Osteoblast (primary cell): Measurements from ENCODE around the gene HEPHL1. TPM values are rescaled to one million over a fixed set of nuclear protein-coding genes. Genes with fewer than 3 reads are reported as not detected.

Source experiments
- DNase-seq: peaks from one replicate; pipeline ENCODE4 v3.0.0; 2011; ENCODE audit warnings: low spot score, mixed read lengths; ENCODE audit not compliant: insufficient read length; ENCODE audit errors: missing footprints
- H2AFZ ChIP-seq: 2 replicates; pipeline ENCODE4 v1.6.0; 2011; ENCODE audit warnings: mild to moderate bottlenecking, low read length
- H3K27ac ChIP-seq: 2 replicates; pipeline ENCODE4 v1.5.1; 2011; ENCODE audit warnings: mild to moderate bottlenecking, low read depth, low read length, moderate library complexity
- H3K27me3 ChIP-seq: 2 replicates; pipeline ENCODE4 v1.6.0; 2012; ENCODE audit warnings: mild to moderate bottlenecking, control low read depth, inconsistent platforms, low read length, moderate library complexity; ENCODE audit not compliant: insufficient read depth
- H3K36me3 ChIP-seq: 2 replicates; pipeline ENCODE4 v1.5.1; 2011; ENCODE audit warnings: mild to moderate bottlenecking, low read length, control low read depth, moderate library complexity; ENCODE audit not compliant: insufficient read depth
- H3K4me1 ChIP-seq: 2 replicates; pipeline ENCODE4 v1.5.1; 2011; ENCODE audit warnings: mild to moderate bottlenecking, low read length, control low read depth, moderate library complexity; ENCODE audit not compliant: insufficient read depth
- H3K4me2 ChIP-seq: 2 replicates; pipeline ENCODE4 v1.6.0; 2011; ENCODE audit warnings: mild to moderate bottlenecking, low read length; ENCODE audit not compliant: insufficient read depth
- H3K4me3 ChIP-seq: fragments of 200-600 bp; sonication (generic); 3 replicates; pipeline ENCODE4 v1.5.1; 2012; ENCODE audit warnings: mild to moderate bottlenecking, low read length, inconsistent platforms; ENCODE audit not compliant: insufficient read depth
- H3K79me2 ChIP-seq: 2 replicates; pipeline ENCODE4 v1.6.0; 2012; ENCODE audit warnings: mild to moderate bottlenecking, low read length, control low read depth, inconsistent platforms; ENCODE audit not compliant: insufficient read depth
- H3K9me3 ChIP-seq: 2 replicates; pipeline ENCODE4 v1.5.1; 2011; ENCODE audit warnings: low read depth, low read length, control low read depth
- H4K20me1 ChIP-seq: 2 replicates; pipeline ENCODE4 v1.6.0; 2012; ENCODE audit warnings: mild to moderate bottlenecking, low read length, control low read depth; ENCODE audit not compliant: insufficient read depth
- total RNA-seq: library from RNA; depleted of rRNA; stranded (reverse); fragments of >200 nt; gene quantifications from 2 replicates; pipeline ENCODE4 v1.2.3, GENCODE V29; 2012
- TF ChIP-seq, protein P1 (sequence below): IDR thresholded peaks from 2 replicates; pipeline ENCODE4 v1.5.1; 2011; ENCODE audit warnings: mild to moderate bottlenecking, low read depth, low read length, moderate library complexity; ENCODE audit errors: extremely low read depth

HEPHL1 gene
- total RNA-seq, 1 donor = not detected

DNA sequence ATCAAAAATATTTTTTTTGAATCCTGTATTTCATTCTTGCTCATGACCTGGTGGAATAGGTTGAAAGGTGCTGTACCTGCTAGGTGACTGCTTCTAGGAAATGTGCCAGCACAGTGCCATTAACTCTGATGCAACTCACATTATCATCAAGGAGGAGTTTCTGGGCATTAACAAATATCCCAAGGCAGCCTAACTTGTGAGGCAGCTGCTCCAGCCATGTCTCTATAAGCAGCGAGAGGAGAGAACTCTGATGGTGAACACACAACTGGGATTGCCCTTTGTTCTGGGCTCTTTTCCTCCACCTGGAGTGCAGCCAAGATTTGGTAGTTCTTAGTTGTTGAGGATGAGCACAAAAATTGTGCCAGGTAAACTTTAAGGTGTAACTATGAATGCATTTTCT lies 25.6 kb downstream of the HEPHL1 start:
- H3K4me1 ChIP-seq = no peaks in the 10 kb centered on the region

DNA sequence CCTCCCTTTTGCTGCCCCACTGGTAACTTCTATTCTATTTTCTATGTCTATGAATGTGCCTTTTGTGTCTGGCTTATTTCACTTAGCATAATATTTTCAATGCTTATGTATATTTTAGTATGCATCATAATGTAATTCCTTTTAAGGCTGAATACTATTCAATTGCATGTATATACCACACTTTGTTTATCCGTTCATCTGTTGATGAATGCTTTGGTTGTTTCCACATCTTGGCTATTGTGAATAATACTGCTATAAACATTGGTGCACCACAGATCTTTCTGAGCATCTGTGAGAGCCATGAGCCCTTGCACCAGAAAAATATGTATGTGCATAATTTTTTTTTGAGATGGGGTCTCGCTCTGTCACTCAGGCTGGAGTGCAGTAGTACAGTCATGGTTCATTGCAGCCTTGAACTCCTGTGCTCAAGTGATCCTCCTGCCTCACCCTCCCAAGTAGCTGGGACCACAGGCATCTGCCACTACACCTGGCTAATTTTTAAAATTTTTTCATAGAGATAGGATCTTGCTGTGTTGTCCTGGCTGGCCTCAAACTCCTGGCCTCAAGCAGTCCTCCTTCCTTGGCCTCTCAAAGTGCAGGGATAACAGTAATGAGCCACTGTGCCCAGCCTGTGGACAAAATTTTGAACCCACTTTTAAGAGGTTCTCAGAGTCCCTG lies 27.0 kb downstream of the HEPHL1 start:
- no peak overlapping the region for H3K27ac ChIP-seq
- TF ChIP-seq, protein P1, sequence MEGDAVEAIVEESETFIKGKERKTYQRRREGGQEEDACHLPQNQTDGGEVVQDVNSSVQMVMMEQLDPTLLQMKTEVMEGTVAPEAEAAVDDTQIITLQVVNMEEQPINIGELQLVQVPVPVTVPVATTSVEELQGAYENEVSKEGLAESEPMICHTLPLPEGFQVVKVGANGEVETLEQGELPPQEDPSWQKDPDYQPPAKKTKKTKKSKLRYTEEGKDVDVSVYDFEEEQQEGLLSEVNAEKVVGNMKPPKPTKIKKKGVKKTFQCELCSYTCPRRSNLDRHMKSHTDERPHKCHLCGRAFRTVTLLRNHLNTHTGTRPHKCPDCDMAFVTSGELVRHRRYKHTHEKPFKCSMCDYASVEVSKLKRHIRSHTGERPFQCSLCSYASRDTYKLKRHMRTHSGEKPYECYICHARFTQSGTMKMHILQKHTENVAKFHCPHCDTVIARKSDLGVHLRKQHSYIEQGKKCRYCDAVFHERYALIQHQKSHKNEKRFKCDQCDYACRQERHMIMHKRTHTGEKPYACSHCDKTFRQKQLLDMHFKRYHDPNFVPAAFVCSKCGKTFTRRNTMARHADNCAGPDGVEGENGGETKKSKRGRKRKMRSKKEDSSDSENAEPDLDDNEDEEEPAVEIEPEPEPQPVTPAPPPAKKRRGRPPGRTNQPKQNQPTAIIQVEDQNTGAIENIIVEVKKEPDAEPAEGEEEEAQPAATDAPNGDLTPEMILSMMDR = no peak
- H3K4me3 ChIP-seq = no peak overlapping the region
- DNase-seq = no peak
- H3K79me2 ChIP-seq = no peaks in the 10 kb centered on the region
- H3K9me3 ChIP-seq = no peaks in the 10 kb centered on the region
- no peaks in the 10 kb centered on the region for H3K27me3 ChIP-seq
- H3K4me2 ChIP-seq = no peak overlapping the region
- no peaks in the 10 kb centered on the region for H3K36me3 ChIP-seq
- no peak overlapping the region for H2AFZ ChIP-seq
- no peaks in the 10 kb centered on the region for H4K20me1 ChIP-seq
- H3K4me1 ChIP-seq = no peaks in the 10 kb centered on the region

More for the DNA sequence above, 25.6 kb downstream of the HEPHL1 start:
- Histone ChIP-seq H3K27me3 (no peaks in the 10 kb centered on the region), H2AFZ (no peak overlapping the region), H3K9me3 (no peaks in the 10 kb centered on the region), H3K4me3 (no peak overlapping the region), H3K79me2 (no peaks in the 10 kb centered on the region), H3K4me2 (no peak overlapping the region), H3K27ac (no peak overlapping the region), H3K36me3 (no peaks in the 10 kb centered on the region), H4K20me1 (no peaks in the 10 kb centered on the region)
- DNase-seq = no peak
- TF ChIP-seq, protein P1 = no peak

DNA sequence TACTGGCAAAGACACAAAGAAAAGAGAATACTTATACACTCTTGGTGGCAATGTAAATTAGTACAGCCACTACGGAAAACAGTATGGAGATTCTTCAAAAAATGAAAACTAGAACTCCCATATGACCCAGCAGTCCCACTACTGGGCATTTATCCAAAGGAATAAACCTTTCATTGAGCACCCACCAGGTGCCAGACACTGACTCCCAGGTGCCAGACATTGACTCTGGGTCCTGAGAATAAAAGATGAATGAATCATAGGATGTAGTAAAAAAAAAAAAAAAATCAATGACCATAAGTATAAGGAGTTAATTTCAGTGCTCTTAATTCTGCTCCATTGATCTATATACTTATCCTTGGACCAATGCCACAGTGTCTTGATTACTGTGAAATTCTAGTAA lies 28.2 kb downstream of the HEPHL1 start:
- Histone ChIP-seq H3K9me3 (no peaks in the 10 kb centered on the region), H3K79me2 (no peaks in the 10 kb centered on the region), H2AFZ (no peak overlapping the region), H3K4me3 (no peak overlapping the region), H4K20me1 (no peaks in the 10 kb centered on the region), H3K4me2 (no peak overlapping the region), H3K27ac (no peak overlapping the region), H3K4me1 (no peaks in the 10 kb centered on the region), H3K36me3 (no peaks in the 10 kb centered on the region), H3K27me3 (peaks cover 4% of the 10 kb centered on the region)
- peak; percentile 23 for DNase-seq
- TF ChIP-seq, protein P1 = no peak

DNA sequence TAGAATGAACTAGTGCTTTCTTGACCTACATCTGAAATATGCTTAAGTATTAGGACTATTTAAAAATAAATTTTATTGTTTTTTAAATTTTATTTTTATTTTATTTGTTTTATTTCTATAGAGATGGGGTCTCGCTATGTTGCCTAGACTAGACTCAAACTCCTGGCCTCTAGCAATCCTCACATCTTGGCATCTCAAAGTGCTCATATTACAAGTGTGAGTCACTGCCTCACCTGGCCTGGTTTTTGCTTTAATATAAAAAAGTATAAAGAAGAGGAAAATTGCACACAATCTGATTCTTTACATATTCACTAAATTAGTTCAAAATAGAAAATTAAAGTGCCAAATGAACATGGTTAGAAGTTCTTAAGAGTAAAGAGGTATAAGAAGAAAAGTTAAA lies 37.5 kb downstream of the HEPHL1 start:
- DNase-seq = no peak
- no peaks in the 10 kb centered on the region for H4K20me1 ChIP-seq

More for the DNA sequence above, 37.5 kb downstream of the HEPHL1 start:
- TF ChIP-seq, protein P1 = no peak
- peaks cover 3% of the 10 kb centered on the region for H3K27me3 ChIP-seq
- no peaks in the 10 kb centered on the region for H3K4me1 ChIP-seq
- no peaks in the 10 kb centered on the region for H3K9me3 ChIP-seq
- no peak overlapping the region for H2AFZ ChIP-seq
- no peak overlapping the region for H3K27ac ChIP-seq
- H3K4me3 ChIP-seq = no peak overlapping the region
- H3K79me2 ChIP-seq = no peaks in the 10 kb centered on the region
- no peak overlapping the region for H3K4me2 ChIP-seq
- H3K36me3 ChIP-seq = no peaks in the 10 kb centered on the region
